GM12873 (cell line): ENCODE data around the gene SOAT2.

Source experiments
- TF ChIP-seq, protein P1 (sequence below): IDR thresholded peaks from 2 replicates; pipeline ENCODE4 v1.5.1; 2012; ENCODE audit warnings: low read depth, mild to moderate bottlenecking, moderate library complexity, low read length, control low read depth; ENCODE audit not compliant: insufficient read depth; ENCODE audit errors: missing control alignments

The SOAT2 gene

DNA sequence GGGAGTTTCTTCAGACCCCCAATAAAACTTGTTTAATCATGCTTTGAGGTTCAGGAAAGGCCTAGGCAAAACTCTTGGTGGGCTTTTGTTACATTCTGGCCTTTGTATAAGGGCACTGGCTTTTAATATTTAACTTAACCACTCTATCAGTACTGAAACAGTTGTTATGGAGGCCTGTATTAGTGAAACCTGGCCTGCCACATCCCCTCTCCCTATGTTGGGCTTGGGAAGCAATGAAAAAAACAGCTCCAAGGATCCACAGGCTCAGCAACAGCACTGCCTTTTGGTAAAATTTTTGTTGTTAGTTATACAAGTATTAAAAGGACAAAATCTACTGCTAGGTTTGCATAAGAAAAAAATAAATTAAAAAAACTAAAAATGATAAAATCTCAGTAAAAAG is 10.7 kb downstream of the SOAT2 start:
- TF ChIP-seq, protein P1, sequence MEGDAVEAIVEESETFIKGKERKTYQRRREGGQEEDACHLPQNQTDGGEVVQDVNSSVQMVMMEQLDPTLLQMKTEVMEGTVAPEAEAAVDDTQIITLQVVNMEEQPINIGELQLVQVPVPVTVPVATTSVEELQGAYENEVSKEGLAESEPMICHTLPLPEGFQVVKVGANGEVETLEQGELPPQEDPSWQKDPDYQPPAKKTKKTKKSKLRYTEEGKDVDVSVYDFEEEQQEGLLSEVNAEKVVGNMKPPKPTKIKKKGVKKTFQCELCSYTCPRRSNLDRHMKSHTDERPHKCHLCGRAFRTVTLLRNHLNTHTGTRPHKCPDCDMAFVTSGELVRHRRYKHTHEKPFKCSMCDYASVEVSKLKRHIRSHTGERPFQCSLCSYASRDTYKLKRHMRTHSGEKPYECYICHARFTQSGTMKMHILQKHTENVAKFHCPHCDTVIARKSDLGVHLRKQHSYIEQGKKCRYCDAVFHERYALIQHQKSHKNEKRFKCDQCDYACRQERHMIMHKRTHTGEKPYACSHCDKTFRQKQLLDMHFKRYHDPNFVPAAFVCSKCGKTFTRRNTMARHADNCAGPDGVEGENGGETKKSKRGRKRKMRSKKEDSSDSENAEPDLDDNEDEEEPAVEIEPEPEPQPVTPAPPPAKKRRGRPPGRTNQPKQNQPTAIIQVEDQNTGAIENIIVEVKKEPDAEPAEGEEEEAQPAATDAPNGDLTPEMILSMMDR, result no peak

DNA sequence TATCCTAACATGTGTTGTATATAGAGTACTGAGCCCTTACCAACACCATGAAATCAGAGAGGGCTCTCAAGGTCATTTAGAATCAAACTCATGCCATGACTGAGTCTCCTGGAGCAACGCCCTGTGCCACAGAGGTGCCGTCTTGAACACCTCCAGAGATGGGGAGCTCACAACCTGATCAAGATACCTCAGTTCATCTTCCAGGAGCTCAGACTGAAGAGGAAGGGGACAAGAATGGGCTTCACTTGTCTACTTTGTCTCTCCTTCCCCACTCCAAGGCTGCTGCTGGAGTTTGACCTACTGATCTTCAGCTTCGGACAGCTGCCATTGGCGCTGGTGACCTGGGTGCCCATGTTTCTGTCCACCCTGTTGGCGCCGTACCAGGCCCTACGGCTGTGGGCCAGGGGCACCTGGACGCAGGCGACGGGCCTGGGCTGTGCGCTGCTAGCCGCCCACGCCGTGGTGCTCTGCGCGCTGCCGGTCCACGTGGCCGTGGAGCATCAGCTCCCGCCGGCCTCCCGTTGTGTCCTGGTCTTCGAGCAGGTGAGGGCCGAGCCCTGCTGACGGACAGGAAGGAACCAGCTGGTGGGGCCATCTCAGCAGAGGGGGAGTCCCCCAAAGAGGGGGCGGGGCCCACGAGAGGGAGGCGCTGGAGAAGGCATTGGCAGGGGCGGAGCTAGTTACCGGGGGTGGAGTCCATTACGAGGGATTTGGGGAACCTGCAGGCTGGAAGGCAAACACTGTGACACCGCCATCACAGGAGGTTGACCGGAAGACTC is 12.0 kb downstream of the SOAT2 start:
- TF ChIP-seq, protein P1, result no peak

DNA sequence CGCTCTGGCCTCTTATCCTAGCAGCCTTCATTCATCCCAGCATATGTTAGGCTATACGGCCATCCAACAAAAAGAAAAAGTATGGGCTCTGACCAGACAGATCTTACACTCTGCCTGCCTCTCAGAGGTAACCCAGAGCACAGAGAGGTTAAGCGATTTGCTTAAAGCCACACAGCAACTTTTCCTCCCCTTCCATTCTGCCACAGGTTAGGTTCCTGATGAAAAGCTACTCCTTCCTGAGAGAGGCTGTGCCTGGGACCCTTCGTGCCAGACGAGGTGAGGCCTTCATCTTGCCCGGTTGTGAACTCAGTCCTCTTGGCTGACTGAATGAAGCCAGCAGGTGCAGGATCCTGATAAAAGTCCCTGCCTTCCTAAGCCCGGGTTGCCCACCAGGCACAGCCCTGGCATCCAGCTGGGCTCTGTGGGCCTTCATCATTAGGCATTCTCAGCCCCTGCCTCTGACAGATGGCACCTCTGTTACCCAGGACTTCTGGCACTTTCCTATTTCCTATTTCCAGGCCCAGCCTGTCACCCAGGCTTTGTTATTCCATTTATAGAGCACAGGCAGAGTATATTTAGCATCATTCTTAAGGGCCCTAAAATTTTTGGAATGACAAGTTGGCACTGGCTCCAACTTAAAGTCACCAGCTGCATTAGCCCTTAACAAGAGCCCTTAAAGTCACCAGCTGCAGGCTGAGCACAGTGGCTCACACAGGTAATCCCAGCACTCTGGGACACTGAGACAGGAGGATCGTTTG is 12.8 kb downstream of the SOAT2 start:
- TF ChIP-seq, protein P1, result no peak

DNA sequence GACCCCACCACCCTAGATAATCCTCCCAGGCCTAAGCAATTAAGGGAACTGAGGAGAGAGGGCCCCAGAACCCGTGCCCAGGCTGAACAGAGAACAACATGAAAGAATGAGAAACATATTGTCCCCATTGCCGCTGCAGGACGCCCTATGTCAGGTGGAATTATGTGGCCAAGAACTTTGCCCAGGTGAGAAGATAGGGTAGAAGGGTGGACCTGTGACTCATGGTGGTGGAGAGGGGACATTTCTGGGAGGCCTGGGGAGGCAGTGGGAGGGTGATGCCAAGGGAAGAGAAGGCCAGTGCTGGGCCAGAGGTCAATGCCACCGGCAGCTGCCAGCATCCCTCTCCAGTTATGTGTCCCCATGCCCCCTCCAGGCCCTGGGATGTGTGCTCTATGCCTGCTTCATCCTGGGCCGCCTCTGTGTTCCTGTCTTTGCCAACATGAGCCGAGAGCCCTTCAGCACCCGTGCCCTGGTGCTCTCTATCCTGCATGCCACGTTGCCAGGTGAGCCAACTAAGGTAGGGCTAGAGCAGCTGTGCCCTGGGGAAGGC is 15.5 kb downstream of the SOAT2 start:
- TF ChIP-seq, protein P1, result no peak

DNA sequence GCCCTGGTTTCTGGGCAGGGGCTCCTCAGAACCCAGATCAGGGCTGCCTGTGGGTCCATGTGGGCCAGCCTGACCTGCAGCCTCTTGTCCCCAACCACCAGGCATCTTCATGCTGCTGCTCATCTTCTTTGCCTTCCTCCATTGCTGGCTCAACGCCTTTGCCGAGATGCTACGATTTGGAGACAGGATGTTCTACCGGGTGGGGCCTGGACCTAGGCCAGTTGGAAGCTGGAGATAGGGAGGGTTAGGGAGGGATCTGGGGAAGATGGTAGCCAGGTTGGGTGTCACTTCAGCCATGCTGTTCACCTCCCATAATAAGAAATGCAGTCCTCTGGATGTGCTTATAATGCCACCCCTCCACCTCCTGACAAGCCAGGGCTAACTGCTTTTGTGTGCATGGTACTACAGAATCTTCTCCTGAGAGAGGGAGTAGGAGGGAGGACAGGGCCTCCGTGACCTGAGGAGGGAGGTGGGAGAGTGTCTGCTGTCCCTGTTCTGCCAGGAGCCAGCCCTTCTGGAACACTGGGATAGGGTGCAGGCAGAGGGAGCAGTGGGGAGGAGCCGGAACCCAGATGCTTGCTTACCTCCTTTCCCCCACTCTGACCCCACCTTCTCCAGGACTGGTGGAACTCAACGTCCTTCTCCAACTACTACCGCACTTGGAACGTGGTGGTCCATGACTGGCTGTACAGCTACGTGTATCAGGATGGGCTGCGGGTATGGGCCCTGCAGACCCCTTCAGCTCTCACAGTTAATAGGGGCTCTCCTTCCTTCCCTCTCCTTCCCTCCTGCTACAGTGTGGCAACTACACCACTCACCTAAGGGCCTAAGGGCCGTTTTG is 17.6 kb downstream of the SOAT2 start:
- TF ChIP-seq, protein P1, result no peak

DNA sequence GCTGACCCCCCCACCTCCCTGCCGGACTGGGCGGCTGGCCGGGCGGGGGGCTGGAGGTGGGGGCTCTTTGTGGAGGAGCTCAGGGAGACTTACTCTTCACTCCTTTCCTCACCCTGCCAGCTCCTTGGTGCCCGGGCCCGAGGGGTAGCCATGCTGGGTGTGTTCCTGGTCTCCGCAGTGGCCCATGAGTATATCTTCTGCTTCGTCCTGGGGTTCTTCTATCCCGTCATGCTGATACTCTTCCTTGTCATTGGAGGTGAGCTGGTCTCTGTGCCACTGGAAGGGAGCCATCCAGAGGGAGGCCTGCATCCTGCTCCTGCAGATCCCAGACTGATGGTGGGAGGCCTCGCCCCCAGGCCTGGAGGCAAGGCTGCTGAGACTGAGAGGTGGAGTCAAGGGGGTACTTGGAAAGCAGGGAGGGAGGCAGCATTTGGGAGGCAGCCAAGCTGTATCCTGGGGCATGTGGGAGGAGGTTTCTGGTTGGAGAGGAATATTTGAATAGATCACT is 19.7 kb downstream of the SOAT2 start:
- TF ChIP-seq, protein P1, result no peak
